ENCODE results near the gene PLA2G4F.

Gene PLA2G4F

GRCh38 chr15:42147431-42147735 lies 9.1 kb downstream of the PLA2G4F start:
- ATAC-seq (no peak), DNase-seq (no peak)

- no peak for DNase-seq
- ATAC-seq: no peak
Observed at GRCh38 chr15:42146551-42147430, 9.6 kb downstream of the PLA2G4F start.

DNA sequence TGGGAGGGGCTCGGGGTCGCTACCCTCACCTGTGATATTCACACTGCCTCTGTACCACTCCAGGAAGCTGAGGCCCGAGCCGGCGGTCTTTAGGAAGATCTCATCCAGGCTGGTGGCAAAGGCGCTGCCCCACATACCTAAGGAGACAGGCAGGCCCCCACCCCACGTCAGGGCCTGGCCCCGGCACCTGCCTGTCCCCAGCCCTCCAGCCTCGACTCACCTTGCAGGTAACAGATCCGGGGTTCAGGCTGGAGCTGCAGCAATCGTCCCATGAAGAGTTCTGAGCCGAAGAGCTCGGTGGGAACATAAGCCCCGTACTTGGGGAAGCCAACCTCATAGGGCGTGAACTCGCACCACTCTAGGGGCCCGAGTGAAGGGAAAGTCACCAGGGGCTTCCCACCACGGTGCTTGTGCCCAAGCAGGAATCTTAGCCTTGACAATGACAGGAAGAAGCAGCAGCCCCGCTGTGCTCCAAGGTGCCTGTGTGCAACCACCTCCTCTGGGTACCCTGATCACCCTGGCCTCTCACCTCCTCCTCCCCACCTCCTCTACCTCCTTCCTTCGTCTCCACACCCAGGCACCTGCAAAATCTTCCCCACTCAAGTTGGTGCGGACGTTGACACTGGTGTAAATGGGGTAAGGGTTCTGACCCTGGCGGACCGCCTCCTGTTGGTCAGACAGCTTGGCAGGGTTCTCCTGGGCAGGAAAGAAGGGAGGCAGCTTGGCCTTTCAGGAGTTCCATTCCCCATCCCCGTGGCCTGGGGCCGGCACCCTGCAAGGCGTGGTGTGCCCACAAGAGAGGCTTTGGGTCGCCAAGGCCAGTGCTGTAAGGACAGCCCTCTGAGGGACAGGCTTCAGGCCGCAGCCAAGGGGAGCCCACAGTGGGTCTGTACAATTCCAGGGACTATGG lies 10.6 kb downstream of the PLA2G4F start:
- ATAC-seq: no peak
- no peak for DNase-seq

GRCh38 chr15:42144841-42145375 lies 11.5 kb downstream of the PLA2G4F start:
- ATAC-seq (no peak), DNase-seq (no peak)

- ATAC-seq (no peak), DNase-seq (no peak)
Observed at GRCh38 chr15:42143866-42144625, 12.4 kb downstream of the PLA2G4F start.

GRCh38 chr15:42143356-42143755 lies 13.1 kb downstream of the PLA2G4F start:
- ATAC-seq: no peak
- no peak for DNase-seq

DNA sequence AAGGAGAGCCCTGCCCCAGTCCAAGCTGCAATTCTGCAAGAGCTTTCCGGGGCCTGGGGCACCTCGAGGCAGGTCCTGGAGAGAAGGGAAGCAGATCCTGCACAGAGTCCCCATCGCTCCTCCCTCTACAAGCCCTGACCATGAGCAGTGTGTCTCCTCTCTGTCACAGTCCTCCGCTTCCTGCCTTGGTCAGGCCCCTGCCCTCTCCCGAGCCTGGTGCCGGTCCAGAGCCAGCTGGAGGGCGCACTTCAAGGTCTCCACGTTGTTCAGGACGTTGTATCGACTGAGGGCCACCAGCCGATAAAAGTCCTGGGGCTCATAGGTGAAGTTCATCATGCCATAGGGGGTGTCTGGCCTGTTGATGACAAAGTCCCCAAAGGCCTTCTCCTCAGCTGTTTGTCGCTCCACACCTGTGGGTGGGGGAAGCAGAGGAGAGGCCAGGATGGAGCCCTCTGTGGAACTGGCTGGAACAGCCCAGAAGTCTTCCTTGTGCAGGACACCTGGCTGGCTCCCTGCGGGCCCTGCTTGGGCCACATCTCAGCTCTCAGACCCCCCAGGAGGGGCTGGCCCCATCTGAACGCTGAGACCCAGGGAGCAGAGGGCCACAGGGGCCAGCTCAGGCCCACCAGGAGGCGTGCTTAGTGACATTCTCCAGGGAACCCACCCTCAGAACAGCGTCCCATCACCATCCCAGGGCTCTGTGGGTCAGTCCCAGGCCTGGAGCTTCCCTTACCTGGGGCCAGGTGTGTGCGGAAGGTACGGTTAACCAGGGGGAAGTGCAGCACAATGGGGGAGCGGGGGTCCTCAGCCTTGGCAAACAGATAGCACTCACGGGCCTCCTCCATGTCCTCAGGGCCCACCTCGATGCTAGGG lies 14.4 kb downstream of the PLA2G4F start:
- no peak for DNase-seq
- no peak for ATAC-seq

DNA sequence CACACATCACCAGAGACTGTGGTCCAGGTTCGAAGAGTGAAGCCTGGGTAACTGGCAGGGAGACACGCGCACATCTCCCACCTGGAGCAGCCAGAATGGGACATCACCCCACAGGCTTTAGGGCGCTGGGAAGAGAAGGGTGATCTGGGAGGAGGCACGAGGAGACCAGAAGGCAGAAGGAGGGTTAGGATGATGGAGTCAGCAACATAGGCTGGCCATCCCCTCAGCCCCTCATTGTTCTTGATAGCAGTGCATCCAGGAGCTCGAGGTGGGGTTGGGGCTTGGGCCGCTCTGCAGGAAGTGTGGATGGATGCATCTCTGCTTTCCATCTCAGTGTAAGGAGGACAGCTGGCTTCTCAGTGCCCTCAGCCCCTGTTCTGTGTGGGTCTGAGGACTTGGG lies 15.2 kb downstream of the PLA2G4F start:
- ATAC-seq: no peak

GRCh38 chr15:42140383-42141070 lies 15.9 kb downstream of the PLA2G4F start:
- no peak for ATAC-seq
- no peak for DNase-seq

More for the DNA sequence above, 15.2 kb downstream of the PLA2G4F start:
- no peak for DNase-seq

DNA sequence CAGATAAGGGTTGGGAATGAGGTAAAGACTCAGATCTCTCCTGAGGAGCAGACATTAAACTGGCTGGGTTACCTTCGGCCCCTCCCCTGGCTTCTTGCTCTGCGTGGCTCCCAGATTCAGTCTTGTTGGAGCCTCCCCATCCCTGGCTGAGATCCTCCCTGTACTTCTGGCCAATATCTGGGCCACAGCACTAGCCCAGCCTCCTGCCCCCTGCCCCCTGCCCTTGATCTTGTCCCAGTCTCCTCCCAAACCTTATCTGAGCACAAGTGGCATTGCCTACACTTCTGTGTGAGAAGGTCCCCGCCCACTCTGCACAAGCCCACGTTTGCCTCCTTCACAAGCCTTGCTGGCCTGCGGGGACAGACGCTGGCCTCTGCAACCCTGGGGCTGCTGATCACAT lies 16.8 kb downstream of the PLA2G4F start:
- DNase-seq: no peak
- no peak for ATAC-seq

DNA sequence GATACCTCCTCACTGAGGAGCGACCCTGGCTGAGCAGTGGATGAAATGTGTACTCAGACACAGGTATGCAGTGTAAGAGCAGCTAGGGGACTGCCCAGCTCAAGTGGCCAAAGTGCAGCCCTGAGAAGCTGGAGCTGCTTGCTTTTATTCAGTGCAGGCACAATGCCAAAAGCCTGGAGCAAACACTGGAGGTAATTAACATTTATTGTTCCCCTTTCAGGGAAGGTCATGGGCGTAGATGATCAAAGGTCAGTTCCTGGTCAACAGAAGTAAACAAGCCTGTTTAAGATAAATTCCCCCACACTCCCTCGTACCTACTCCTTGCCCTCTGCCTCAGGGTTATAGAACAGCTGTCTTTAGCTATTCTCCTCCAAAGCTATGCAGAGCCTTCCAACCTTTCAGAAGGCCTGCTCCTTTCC lies 17.5 kb downstream of the PLA2G4F start:
- no peak for DNase-seq
- ATAC-seq: no peak

DNA sequence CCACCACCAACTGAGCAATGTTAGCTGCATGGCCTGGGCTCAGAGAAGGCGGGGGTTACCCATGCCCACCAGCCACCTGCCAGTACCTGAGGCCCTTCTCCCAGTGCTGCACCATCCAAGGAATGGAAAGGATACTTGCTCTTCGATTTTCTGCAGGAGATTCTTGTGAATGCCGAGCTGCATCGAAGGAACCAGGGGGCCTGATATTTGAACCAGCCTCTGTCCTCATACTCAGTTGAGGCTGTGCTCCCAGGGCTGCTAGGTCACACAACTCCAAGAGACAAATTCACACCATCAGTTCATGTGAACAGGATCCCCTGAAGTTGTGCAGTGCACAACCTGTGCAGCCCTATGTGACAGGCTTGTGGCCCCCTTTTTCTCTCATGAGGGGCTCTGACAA lies 18.0 kb downstream of the PLA2G4F start:
- no peak for ATAC-seq
- no peak for DNase-seq

GRCh38 chr15:42137461-42138261 lies 18.8 kb downstream of the PLA2G4F start:
- DNase-seq: peak; percentile 17
- ATAC-seq: peak; percentile 24

GRCh38 chr15:42136513-42136912 lies 19.9 kb downstream of the PLA2G4F start:
- DNase-seq: no peak
- no peak for ATAC-seq

DNA sequence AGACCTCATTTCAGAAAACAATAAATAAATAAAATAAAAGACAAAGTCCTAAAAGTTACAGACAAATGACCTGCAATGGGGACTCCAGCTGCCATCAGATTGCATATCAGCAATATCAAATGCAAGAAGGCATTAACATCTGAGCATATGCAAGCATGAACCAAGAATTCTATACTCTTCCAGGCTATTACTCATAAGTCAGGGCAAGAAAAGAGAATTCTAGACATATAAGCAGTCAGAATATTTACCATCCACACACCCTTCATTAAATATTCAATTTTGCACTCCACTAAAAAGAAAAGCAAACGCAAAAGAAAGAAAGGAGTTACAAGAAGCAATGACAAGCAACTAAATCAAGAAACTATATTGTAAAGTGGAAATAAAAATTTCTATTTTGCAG lies 21.1 kb downstream of the PLA2G4F start:
- no peak for DNase-seq
- ATAC-seq: no peak

DNA sequence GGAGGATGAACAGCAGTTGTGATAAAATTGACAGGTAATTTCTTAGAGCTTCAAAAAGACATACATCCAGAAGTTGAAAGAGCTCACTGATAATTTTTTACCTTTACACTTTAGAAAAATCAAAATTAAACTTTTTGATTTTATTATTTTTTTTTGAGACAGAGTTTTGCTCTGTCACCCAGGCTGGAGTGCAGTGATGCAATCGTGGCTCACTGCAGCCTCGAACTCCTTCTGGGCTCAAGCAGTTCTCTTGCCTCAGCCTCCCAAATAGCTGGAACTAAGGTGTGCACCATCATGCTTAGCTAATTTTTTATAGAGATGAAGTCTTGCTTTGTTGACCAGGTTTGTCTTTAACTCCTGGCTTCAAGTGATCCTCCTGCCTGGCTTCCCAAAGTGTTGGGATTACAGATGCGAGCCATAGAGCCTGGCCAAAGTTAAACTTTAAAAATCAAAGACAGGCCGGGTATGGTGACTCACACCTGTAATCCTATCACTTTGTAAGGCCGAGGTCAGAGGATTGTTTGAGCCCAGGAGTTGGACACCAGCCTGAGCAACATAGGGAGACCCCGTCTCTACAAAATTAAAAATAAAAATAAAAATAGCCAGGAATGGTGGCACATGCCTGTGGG lies 21.7 kb downstream of the PLA2G4F start:
- ATAC-seq (no peak), DNase-seq (no peak)

DNA sequence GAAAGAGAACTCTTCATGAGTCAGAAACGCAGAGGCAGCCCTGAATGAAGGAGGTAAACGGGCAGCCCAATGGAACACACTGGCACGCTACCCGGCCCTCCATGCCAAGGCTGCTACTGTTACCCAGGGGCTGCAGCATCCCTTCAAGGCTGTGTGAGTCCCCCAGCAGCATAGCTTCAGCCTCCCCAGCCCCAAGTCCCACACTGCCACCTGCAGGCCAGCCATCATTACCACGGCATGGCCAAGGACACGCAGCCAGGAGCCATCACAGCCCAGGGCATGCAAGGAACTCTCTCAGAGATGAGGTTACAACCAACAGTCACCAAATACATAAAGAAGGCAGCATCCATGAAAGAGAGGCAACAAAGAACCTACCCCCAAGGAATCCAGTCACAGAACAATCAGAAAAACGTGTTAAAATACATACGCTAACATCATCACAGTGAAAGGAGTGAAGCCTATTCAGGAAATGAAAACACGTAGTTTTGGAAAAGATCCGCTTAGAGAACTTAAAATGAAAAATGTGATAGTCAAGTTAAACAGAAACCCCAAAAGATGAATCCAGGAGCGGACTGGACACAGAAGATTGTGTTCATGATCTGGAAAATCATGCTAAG lies 22.4 kb downstream of the PLA2G4F start:
- ATAC-seq (peak; percentile 73), DNase-seq (peak; percentile 75)

DNA sequence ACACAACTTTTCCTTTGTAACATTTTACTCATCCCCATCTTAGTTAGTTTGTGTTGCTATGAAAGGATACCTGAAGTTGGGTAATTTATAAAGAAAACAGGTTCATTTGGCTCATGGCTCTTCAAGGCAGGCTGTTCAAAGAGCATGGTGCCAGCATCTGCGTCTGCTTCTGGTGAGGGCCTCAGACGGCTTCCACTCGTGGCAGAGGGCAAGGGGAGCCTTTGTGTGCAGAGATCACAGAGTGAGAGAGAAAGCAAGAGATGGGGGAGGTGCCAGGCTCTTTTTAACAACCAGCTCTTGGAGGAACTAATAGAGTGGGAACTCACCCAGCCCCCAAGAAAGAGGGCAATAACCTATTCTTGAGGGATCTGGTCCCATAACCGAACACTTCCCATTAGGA lies 23.1 kb downstream of the PLA2G4F start:
- ATAC-seq: no peak
- no peak for DNase-seq

Measured in stimulated activated naive CD8-positive, alpha-beta T cell treated with anti-CD3 and anti-CD28 coated beads, Interleukin-15, Interleukin-2, amounts not matched to agents 100 U/mL and 50 U/mL, for 24 hours (primary cell).